ENCODE results near the gene AZU1. TPM values are rescaled to one million over a fixed set of nuclear protein-coding genes. Genes with fewer than 3 reads are reported as not detected.

Gene AZU1
- total and polyA plus RNA-seq, 4 donors: 0.08 to 20.2 (median 0.99) TPM

DNA sequence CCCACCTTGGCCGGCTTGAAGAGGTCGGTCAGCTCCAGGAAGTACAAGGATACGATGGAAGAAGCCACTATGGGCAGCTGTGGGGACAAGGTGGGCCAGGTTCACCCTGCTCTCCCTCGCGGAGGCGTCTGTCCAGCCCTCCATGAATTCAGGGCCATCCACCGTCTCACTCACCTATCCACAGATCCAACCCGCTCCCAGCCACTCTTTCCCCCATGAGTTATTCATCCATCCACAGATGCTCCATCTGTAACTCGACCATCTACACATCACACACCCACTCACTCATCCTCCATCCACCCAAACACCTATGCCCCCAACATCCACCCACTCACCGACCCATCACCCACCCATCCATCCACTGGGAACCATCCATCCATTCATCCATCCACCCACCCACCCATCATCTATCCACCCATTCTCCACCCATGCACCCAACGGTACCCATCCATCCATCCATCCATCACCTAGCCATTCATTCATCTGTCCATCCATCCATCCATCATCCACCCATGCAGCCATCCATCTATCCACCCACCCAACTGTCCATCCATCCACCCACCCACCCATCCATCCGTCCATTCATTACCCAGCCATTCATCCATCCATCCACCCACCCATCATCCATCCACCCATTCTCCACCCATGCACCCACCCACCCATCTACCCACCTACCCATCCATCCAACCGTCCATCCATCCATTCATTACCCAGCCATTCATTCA lies 11.7 kb upstream of the AZU1 start:
- H3K9ac ChIP-seq (ENCODE audit: low read depth in 1 of 2, low read length in 2 of 2): no peak overlapping the region
- H3K27me3 ChIP-seq (ENCODE audit: control insufficient read depth in 4 of 4, insufficient read depth in 4 of 4, low read length in 3 of 4): no peaks in the 10 kb centered on the region
- 97% methylated on average over 13 of the region's 13 CpGs for WGBS
- H3K36me3 ChIP-seq (ENCODE audit: control insufficient read depth in 4 of 4, insufficient read depth in 3 of 4, low read depth in 1 of 4, low read length in 3 of 4): peaks cover 2 to 13% (median 10%) of the 10 kb centered on the region in 4 donors
- H3K4me3 ChIP-seq (ENCODE audit: low read depth in 1 of 3, low read length in 3 of 3): no peak overlapping the region
- no peak for TF ChIP-seq HNF4A (conservative IDR thresholded peaks at IDR 0.05)
- TF ChIP-seq EGR1 (IDR thresholded peaks at IDR 0.05; ENCODE audit: low read depth in 2 of 2): no peak
- TF ChIP-seq JUND (IDR thresholded peaks at IDR 0.05): no peak
- no peak for TF ChIP-seq HNF4G (IDR thresholded peaks at IDR 0.05)
- TF ChIP-seq, protein P1, sequence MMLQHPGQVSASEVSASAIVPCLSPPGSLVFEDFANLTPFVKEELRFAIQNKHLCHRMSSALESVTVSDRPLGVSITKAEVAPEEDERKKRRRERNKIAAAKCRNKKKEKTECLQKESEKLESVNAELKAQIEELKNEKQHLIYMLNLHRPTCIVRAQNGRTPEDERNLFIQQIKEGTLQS (IDR thresholded peaks at IDR 0.05): no peak
- TF ChIP-seq REST (IDR thresholded peaks at IDR 0.05): no peak
- no peak for TF ChIP-seq FOXA1 (IDR thresholded peaks at IDR 0.05)
- TF ChIP-seq RAD21 (IDR thresholded peaks at IDR 0.05): no peak
- TF ChIP-seq FOXA2 (IDR thresholded peaks at IDR 0.05): no peak
- TF ChIP-seq RXRA (IDR thresholded peaks at IDR 0.05): no peak
- TF ChIP-seq CTCF (IDR thresholded peaks at IDR 0.05; ENCODE audit: low read depth, low read length, missing input control): no peak
- TF ChIP-seq, protein P2, sequence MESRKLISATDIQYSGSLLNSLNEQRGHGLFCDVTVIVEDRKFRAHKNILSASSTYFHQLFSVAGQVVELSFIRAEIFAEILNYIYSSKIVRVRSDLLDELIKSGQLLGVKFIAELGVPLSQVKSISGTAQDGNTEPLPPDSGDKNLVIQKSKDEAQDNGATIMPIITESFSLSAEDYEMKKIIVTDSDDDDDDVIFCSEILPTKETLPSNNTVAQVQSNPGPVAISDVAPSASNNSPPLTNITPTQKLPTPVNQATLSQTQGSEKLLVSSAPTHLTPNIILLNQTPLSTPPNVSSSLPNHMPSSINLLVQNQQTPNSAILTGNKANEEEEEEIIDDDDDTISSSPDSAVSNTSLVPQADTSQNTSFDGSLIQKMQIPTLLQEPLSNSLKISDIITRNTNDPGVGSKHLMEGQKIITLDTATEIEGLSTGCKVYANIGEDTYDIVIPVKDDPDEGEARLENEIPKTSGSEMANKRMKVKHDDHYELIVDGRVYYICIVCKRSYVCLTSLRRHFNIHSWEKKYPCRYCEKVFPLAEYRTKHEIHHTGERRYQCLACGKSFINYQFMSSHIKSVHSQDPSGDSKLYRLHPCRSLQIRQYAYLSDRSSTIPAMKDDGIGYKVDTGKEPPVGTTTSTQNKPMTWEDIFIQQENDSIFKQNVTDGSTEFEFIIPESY (IDR thresholded peaks at IDR 0.05): no peak
- no peak for TF ChIP-seq MAX (IDR thresholded peaks at IDR 0.05)
- TF ChIP-seq SP1 (IDR thresholded peaks at IDR 0.05): no peak
- no peak for TF ChIP-seq YY1 (IDR thresholded peaks at IDR 0.05)
- no peak for TF ChIP-seq TAF1 (conservative IDR thresholded peaks at IDR 0.05)
- TF ChIP-seq GABPA (IDR thresholded peaks at IDR 0.05 in 1 of 2, conservative IDR thresholded peaks at IDR 0.05 in 1 of 2): no peak
- no peak for TF ChIP-seq NR2F2 (IDR thresholded peaks at IDR 0.05)
- no peaks in the 10 kb centered on the region for H3K4me1 ChIP-seq (ENCODE audit: control insufficient read depth in 4 of 4, insufficient read depth in 4 of 4, low read length in 3 of 4)
- no peak overlapping the region for H3K27ac ChIP-seq (ENCODE audit: low read depth in 1 of 2, low read length in 2 of 2)
- DNase-seq (ENCODE audit: low spot score): no peak
- H3K9me3 ChIP-seq (ENCODE audit: control insufficient read depth in 4 of 4, low read length in 3 of 4): no peaks in the 10 kb centered on the region

Data from liver (tissue), 9 donors.